ENCODE results near the gene ECE1. TPM values are rescaled to one million over a fixed set of nuclear protein-coding genes. Genes with fewer than 3 reads are reported as not detected.

The ECE1 gene
- total and polyA plus RNA-seq, 2 of the 13 experiments (the other 11 are each of a cell fraction or from before 2014, with no cell fraction given) = 13.5 to 21.2 TPM

DNA sequence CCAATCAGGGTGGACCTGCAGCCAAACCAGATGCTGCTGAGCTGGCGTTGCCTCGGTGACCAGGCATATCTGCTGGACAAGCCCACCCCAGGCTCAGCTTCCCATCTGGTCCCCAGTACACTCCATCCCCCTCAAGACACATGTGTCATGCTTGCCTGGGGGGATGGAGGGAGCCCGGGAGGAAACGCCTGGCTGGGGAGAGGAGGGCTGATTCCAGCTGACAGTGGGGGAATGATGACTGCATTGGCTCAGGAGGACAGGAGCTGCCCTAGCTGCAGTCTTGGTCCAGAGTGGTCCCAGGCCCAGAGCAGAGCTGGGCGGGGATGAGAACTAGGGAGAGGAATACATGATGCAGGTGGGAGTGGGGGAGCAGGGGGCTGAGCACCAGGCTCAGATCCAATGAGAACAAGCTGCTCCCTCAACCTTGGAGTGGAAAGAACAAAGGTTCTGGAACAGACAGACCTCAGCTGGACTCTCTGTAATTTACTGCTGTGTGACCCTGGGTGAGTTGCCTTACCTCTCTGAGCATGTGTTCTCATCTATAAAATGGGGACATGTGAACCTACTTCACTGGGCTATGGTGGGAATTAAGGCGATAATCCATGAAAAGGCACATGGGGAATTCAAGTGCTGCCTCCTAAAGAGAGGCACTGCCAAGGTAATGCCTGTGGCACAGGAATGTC, 23.1 kb upstream of the ECE1 start:
- CTCF ChIA-PET (ENCODE audit: low intra/inter-chr PET ratio, low total read pairs) = no interaction called here
- no peak overlapping the region for H3K9ac ChIP-seq (ENCODE audit: insufficient read depth, low read depth, low read length)
- no TSS peak for BruUV-seq (replicated peaks)
- no peaks in the 10 kb centered on the region for H3K79me2 ChIP-seq (ENCODE audit: insufficient read depth, low read length)
- POLR2A ChIA-PET = interaction anchor here (0.9 to 2.5 kb wide), 5 partner anchors 12 to 65 kb away, joined by 3 to 13 read pairs (median 6); no protein-coding TSS in a partner anchor
- no peak for FAIRE-seq
- no peak overlapping the region for H3K4me3 ChIP-seq (replicated peaks in 1 of 3; ENCODE audit: insufficient read depth in 1 of 3, low read depth in 2 of 3, low read length in 3 of 3)
- no peak for TF ChIP-seq ZKSCAN5 (CRISPR knock-in tag; IDR thresholded peaks at IDR 0.05)
- peak; percentile 82; the same call in 1 of the 2 replicates for TF ChIP-seq ZNF768 (CRISPR knock-in tag; IDR thresholded peaks at IDR 0.05)
- no peak for DNase-seq (ENCODE audit: low spot score)
- no peak for ATAC-seq
- no peak overlapping the region for H2AFZ ChIP-seq (ENCODE audit: low read length)
- peaks cover 46% of the 10 kb centered on the region for H3K4me1 ChIP-seq (ENCODE audit: insufficient read depth, low read length)
- intact Hi-C loops (cut with micrococcal nuclease; ENCODE audit: unreplicated experiment) = no loop called here
- H3K27me3 ChIP-seq (ENCODE audit: control insufficient read depth in 1 of 2, insufficient read depth in 2 of 2, low read length in 2 of 2) = no peaks in the 10 kb centered on the region
- H3K36me3 ChIP-seq (replicated peaks in 1 of 2; ENCODE audit: control insufficient read depth in 1 of 2, insufficient read depth in 2 of 2, low read length in 2 of 2) = no peaks in the 10 kb centered on the region
- WGBS (ENCODE audit: low lambda C conversion rate) = 77% methylated on average over 6 of the region's 6 CpGs
- H3K27ac ChIP-seq (ENCODE audit: extremely low read length, insufficient read depth, low read length) = no peak overlapping the region
- in situ Hi-C loops (cut with HindIII; ENCODE audit: extremely low pct_ligation_motif_present, low pct_unique_long_range_greater_than_20kb) = no loop called here
- H4K20me1 ChIP-seq (ENCODE audit: insufficient read depth, low read length) = peaks cover 7% of the 10 kb centered on the region; the same call in 1 of the 2 replicates
- no peak overlapping the region for H3K4me2 ChIP-seq (ENCODE audit: low read depth, low read length)
- H3K9me3 ChIP-seq (ENCODE audit: low read length) = no peaks in the 10 kb centered on the region

DNA sequence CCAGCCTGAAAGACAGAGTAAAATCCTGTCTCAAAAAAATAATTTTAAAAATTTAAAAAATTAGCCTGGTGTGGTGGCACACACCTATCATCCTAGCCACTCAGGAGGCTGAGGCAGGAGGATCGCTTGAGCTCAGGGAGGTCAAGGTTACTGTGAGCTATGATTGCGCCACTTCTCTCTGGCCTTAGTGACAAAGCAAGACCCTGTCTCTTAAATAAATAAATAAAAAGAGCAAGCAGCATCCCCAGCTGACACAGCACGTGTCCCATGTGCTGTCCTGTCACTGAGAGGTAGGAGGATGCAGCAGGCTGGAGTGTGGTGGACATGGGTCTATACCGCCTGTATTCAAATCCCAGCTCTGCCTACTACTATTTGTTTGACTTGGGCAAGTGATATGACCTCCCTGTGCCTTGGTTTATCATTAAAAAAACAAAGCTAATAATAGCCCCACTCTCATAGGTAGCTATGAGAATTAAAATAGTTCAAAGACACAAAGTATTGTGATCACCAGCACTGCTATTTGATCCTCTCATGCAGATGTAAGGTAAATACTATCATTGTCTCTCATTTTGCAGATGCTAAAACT, 22.2 kb upstream of the ECE1 start:
- no peak overlapping the region for H3K4me3 ChIP-seq (replicated peaks in 1 of 3; ENCODE audit: insufficient read depth in 1 of 3, low read depth in 2 of 3, low read length in 3 of 3)
- BruUV-seq (replicated peaks) = no TSS peak
- ChIA-PET POLR2A (interaction anchor here (0.9 to 2.5 kb wide), 8 partner anchors 10 to 65 kb away, joined by 3 to 13 read pairs (median 6); no protein-coding TSS in a partner anchor), CTCF (ENCODE audit: low intra/inter-chr PET ratio, low total read pairs) (no interaction called here)
- no peak overlapping the region for H3K9ac ChIP-seq (ENCODE audit: insufficient read depth, low read depth, low read length)
- WGBS (ENCODE audit: low lambda C conversion rate) = 16% methylated on average over 4 of the region's 4 CpGs
- no peaks in the 10 kb centered on the region for H3K27me3 ChIP-seq (ENCODE audit: control insufficient read depth in 1 of 2, insufficient read depth in 2 of 2, low read length in 2 of 2)
- H3K79me2 ChIP-seq (ENCODE audit: insufficient read depth, low read length) = no peaks in the 10 kb centered on the region
- in situ Hi-C loops (cut with HindIII; ENCODE audit: extremely low pct_ligation_motif_present, low pct_unique_long_range_greater_than_20kb) = no loop called here
- H3K4me2 ChIP-seq (ENCODE audit: low read depth, low read length) = no peak overlapping the region
- peak; percentile 63 for FAIRE-seq
- DNase-seq (ENCODE audit: low spot score) = peak; percentile 89
- no peak overlapping the region for H2AFZ ChIP-seq (ENCODE audit: low read length)
- peaks cover 7% of the 10 kb centered on the region; the same call in 1 of the 2 replicates for H4K20me1 ChIP-seq (ENCODE audit: insufficient read depth, low read length)
- H3K36me3 ChIP-seq (replicated peaks in 1 of 2; ENCODE audit: control insufficient read depth in 1 of 2, insufficient read depth in 2 of 2, low read length in 2 of 2) = no peaks in the 10 kb centered on the region
- H3K4me1 ChIP-seq (ENCODE audit: insufficient read depth, low read length) = peaks cover 43% of the 10 kb centered on the region
- peak; percentile 85 for ATAC-seq
- no peak overlapping the region for H3K27ac ChIP-seq (ENCODE audit: extremely low read length, insufficient read depth, low read length)
- intact Hi-C loops (cut with micrococcal nuclease; ENCODE audit: unreplicated experiment) = no loop called here
- H3K9me3 ChIP-seq (ENCODE audit: low read length) = no peaks in the 10 kb centered on the region
- TF ChIP-seq ZNF33B (CRISPR knock-in tag; IDR thresholded peaks at IDR 0.05) = no peak
- TF ChIP-seq RARA (CRISPR knock-in tag; IDR thresholded peaks at IDR 0.05) = peak; percentile 89
- peak; percentile 97 for TF ChIP-seq SIN3A (IDR thresholded peaks at IDR 0.05; ENCODE audit: borderline replicate concordance, low read depth, low read length)
- TF ChIP-seq, protein P1, sequence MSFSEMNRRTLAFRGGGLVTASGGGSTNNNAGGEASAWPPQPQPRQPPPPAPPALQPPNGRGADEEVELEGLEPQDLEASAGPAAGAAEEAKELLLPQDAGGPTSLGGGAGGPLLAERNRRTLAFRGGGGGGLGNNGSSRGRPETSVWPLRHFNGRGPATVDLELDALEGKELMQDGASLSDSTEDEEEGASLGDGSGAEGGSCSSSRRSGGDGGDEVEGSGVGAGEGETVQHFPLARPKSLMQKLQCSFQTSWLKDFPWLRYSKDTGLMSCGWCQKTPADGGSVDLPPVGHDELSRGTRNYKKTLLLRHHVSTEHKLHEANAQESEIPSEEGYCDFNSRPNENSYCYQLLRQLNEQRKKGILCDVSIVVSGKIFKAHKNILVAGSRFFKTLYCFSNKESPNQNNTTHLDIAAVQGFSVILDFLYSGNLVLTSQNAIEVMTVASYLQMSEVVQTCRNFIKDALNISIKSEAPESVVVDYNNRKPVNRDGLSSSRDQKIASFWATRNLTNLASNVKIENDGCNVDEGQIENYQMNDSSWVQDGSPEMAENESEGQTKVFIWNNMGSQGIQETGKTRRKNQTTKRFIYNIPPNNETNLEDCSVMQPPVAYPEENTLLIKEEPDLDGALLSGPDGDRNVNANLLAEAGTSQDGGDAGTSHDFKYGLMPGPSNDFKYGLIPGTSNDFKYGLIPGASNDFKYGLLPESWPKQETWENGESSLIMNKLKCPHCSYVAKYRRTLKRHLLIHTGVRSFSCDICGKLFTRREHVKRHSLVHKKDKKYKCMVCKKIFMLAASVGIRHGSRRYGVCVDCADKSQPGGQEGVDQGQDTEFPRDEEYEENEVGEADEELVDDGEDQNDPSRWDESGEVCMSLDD (CRISPR knock-in tag; IDR thresholded peaks at IDR 0.05; ENCODE audit: borderline replicate concordance) = no peak
- peak; percentile 90 for TF ChIP-seq HDAC2 (CRISPR knock-in tag; IDR thresholded peaks at IDR 0.05)
- peak; percentile 61; the same call in 1 of the 2 replicates for TF ChIP-seq ERF (CRISPR knock-in tag; IDR thresholded peaks at IDR 0.05)
- TF ChIP-seq TBX2 (CRISPR knock-in tag; IDR thresholded peaks at IDR 0.05; ENCODE audit: borderline replicate concordance) = peak; percentile 53; the same call in 1 of the 2 replicates
- peak; percentile 88 for TF ChIP-seq RXRB (CRISPR knock-in tag; IDR thresholded peaks at IDR 0.05; ENCODE audit: borderline replicate concordance)
- peak; percentile 91 for TF ChIP-seq GATAD2A (CRISPR knock-in tag; IDR thresholded peaks at IDR 0.05)
- TF ChIP-seq, protein P2, sequence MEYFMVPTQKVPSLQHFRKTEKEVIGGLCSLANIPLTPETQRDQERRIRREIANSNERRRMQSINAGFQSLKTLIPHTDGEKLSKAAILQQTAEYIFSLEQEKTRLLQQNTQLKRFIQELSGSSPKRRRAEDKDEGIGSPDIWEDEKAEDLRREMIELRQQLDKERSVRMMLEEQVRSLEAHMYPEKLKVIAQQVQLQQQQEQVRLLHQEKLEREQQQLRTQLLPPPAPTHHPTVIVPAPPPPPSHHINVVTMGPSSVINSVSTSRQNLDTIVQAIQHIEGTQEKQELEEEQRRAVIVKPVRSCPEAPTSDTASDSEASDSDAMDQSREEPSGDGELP (IDR thresholded peaks at IDR 0.05; ENCODE audit: borderline replicate concordance, low read depth) = peak; percentile 97
- TF ChIP-seq MED1 (CRISPR knock-in tag; IDR thresholded peaks at IDR 0.05) = peak; percentile 73
- TF ChIP-seq ARNT2 (CRISPR knock-in tag; IDR thresholded peaks at IDR 0.05; ENCODE audit: low read depth) = 0 out of 2 replicates have a peak, but pooled peaks have one; percentile 39

All from HepG2 (cell line).